Measurements from ENCODE around the gene CCDC198.

GRCh38 chr14:57526942-57527341, 33.3 kb upstream of the CCDC198 start:
- TF ChIP-seq POLR2AphosphoS5 (IDR thresholded peaks at IDR 0.05; ENCODE audit: low read depth, low read length): no peak
- TF ChIP-seq POLR2A (IDR thresholded peaks at IDR 0.05; ENCODE audit: low read depth, low read length): no peak

All from GM12891 (cell line).